SU-DHL-6 (cell line): ENCODE results near the gene SNTG2.
"Not testable (repeated sequence)": the region's sequence is repeated elsewhere in the genome, so short reads cannot be mapped to it uniquely, and the experiment has no call there.

Experiments used
- H2AFZ ChIP-seq: fragments of 200-600 bp; sonication (generic); 2 replicates; pipeline ENCODE4 v1.6.1; 2014; ENCODE audit warnings: low read depth, mild to moderate bottlenecking, moderate library complexity, mixed read lengths, antibody characterized with exemption, low read length; ENCODE audit not compliant: severe bottlenecking
- H3F3A ChIP-seq: fragments of 200-600 bp; shearing (Covaris generic); 2 replicates; pipeline ENCODE4 v1.6.0; 2016; ENCODE audit warnings: antibody characterized with exemption, mild to moderate bottlenecking; ENCODE audit not compliant: insufficient read depth
- H3K27ac ChIP-seq: fragments of 200-600 bp; sonication (generic); 2 replicates; pipeline ENCODE4 v1.5.1; 2016; ENCODE audit warnings: low read depth, mild to moderate bottlenecking, low read length, moderate library complexity, mixed read lengths
- H3K27me3 ChIP-seq: fragments of 200-600 bp; sonication (generic), shearing (Covaris generic); 2 replicates; pipeline ENCODE4 v1.6.0; 2014; ENCODE audit warnings: mild to moderate bottlenecking, low read length
- H3K36me3 ChIP-seq: fragments of 200-600 bp; sonication (generic); 2 replicates; pipeline ENCODE4 v1.6.1; 2014; ENCODE audit warnings: mild to moderate bottlenecking, low read length, mixed read lengths
- H3K4me2 ChIP-seq: fragments of 300-600, 200-600 bp; shearing (Covaris generic), sonication (generic); 2 replicates; pipeline ENCODE4 v1.6.0; 2014; ENCODE audit warnings: low read length, low read depth, mild to moderate bottlenecking; ENCODE audit not compliant: poor library complexity, severe bottlenecking
- H3K4me3 ChIP-seq: fragments of 200-600 bp; sonication (generic); 2 replicates; pipeline ENCODE4 v1.5.1; 2014; ENCODE audit warnings: antibody characterized with exemption, low read length, mild to moderate bottlenecking, mixed read lengths; ENCODE audit not compliant: insufficient read depth, poor library complexity, severe bottlenecking
- H3K79me2 ChIP-seq: fragments of 200-600 bp; sonication (generic); 2 replicates; pipeline ENCODE4 v1.6.1; 2014; ENCODE audit warnings: mild to moderate bottlenecking, low read length, moderate library complexity; ENCODE audit not compliant: insufficient read depth
- H3K9ac ChIP-seq: fragments of 200-600 bp; sonication (generic); 2 replicates; pipeline ENCODE4 v1.7.0; 2014; ENCODE audit warnings: mild to moderate bottlenecking, low read length
- H3K9me2 ChIP-seq: fragments of 200-600 bp; sonication (generic); replicated peaks from 2 replicates; pipeline ENCODE4 v1.6.1; 2014; ENCODE audit warnings: low read length; ENCODE audit not compliant: insufficient read depth
- H3K9me3 ChIP-seq: fragments of 200-600 bp; sonication (generic); 2 replicates; pipeline ENCODE4 v1.6.1; 2014; ENCODE audit warnings: low read length, mixed read lengths; ENCODE audit not compliant: insufficient read depth
- H4K20me1 ChIP-seq: fragments of 200-600 bp; sonication (generic); 2 replicates; pipeline ENCODE4 v1.6.1; 2014; ENCODE audit warnings: low read depth, mild to moderate bottlenecking, antibody characterized with exemption, low read length, moderate library complexity, mixed read lengths
- CTCF ChIP-seq: fragments of 200-600 bp; sonication (generic); IDR thresholded peaks from one replicate; pipeline ENCODE4 v1.5.1; 2017; ENCODE audit warnings: antibody characterized with exemption, mild to moderate bottlenecking, low read length, moderate library complexity; ENCODE audit not compliant: insufficient read depth, poor library complexity, severe bottlenecking
- EZH2phosphoT487 ChIP-seq: fragments of 200-600 bp; sonication (generic), shearing (Covaris generic); conservative IDR thresholded peaks from 2 replicates; pipeline ENCODE4 v1.6.1; 2018; ENCODE audit warnings: mild to moderate bottlenecking, antibody characterized with exemption, low read length, moderate library complexity, mixed read lengths

The SNTG2 gene

GRCh38 chr2:907706-908105, 42.9 kb upstream of the SNTG2 start:
- H3K4me3 ChIP-seq, result no peak overlapping the region
- peaks cover 15% of the 10 kb centered on the region for H3F3A ChIP-seq
- no peaks in the 10 kb centered on the region for H3K9me2 ChIP-seq
- H3K79me2 ChIP-seq, result no peaks in the 10 kb centered on the region
- H4K20me1 ChIP-seq, result no peaks in the 10 kb centered on the region
- no peaks in the 10 kb centered on the region for H3K36me3 ChIP-seq
- no peak overlapping the region for H2AFZ ChIP-seq
- H3K27me3 ChIP-seq, result no peaks in the 10 kb centered on the region
- no peak overlapping the region for H3K9ac ChIP-seq
- H3K9me3 ChIP-seq, result peaks cover 17% of the 10 kb centered on the region; the same call in 1 of the 2 replicates
- no peak overlapping the region for H3K27ac ChIP-seq
- H3K4me2 ChIP-seq, result no peak overlapping the region
- no peak for TF ChIP-seq CTCF

GRCh38 chr2:908568-908967, 42.1 kb upstream of the SNTG2 start:
- Histone ChIP-seq H3K4me2 (peak overlapping the region; percentile 46), H3K36me3 (no peaks in the 10 kb centered on the region), H3K9me3 (peaks cover 17% of the 10 kb centered on the region; the same call in 1 of the 2 replicates), H4K20me1 (no peaks in the 10 kb centered on the region), H3K9ac (no peak overlapping the region), H3K27ac (peak overlapping the region; percentile 78), H3K4me3 (no peak overlapping the region), H2AFZ (no peak overlapping the region), H3K27me3 (no peaks in the 10 kb centered on the region), H3K9me2 (no peaks in the 10 kb centered on the region), H3K79me2 (no peaks in the 10 kb centered on the region), H3F3A (peaks cover 15% of the 10 kb centered on the region)
- TF ChIP-seq CTCF (no peak), EZH2phosphoT487 (no peak)

- peak overlapping the region; percentile 82 for H3K27ac ChIP-seq
- H3K9me2 ChIP-seq, H3K36me3 ChIP-seq, H3K4me3 ChIP-seq, H3K27me3 ChIP-seq, H3K9ac ChIP-seq, H3K79me2 ChIP-seq, H4K20me1 ChIP-seq: not testable (repeated sequence)
- H3K4me2 ChIP-seq, result peak overlapping the region; percentile 30
- H3F3A ChIP-seq, result peaks cover 15% of the 10 kb centered on the region
- H3K9me3 ChIP-seq, result peaks cover 17% of the 10 kb centered on the region; the same call in 1 of the 2 replicates
- peak overlapping the region; percentile 7 for H2AFZ ChIP-seq
Measured at GRCh38 chr2:909764-910379, 40.8 kb upstream of the SNTG2 start.

GRCh38 chr2:910698-911097, 40.0 kb upstream of the SNTG2 start:
- TF ChIP-seq CTCF (no peak), EZH2phosphoT487 (no peak)
- Histone ChIP-seq H3K79me2 (no peaks in the 10 kb centered on the region), H4K20me1 (no peaks in the 10 kb centered on the region), H3K9me2 (no peaks in the 10 kb centered on the region), H3K4me3 (no peak overlapping the region), H3K9ac (no peak overlapping the region), H3K36me3 (no peaks in the 10 kb centered on the region), H3K27ac (peak overlapping the region; percentile 82), H2AFZ (peak overlapping the region; percentile 7), H3K27me3 (no peaks in the 10 kb centered on the region), H3K9me3 (peaks cover 17% of the 10 kb centered on the region; the same call in 1 of the 2 replicates), H3K4me2 (peak overlapping the region; percentile 30), H3F3A (peaks cover 15% of the 10 kb centered on the region)
